Frontal cortex (tissue), 4 donors: ENCODE data around the gene IL1B. TPM values are rescaled to one million over a fixed set of nuclear protein-coding genes. Genes with fewer than 3 reads are reported as not detected.

Source experiments
- DNase-seq, 2 donors: peaks; one replicate each; pipeline ENCODE4 v3.0.0; 2012; ENCODE audit warnings: low spot score in 2 of 2
- FAIRE-seq: peaks from 2 replicates; lab custom pipeline; 2012; peaks lifted over from hg19 to GRCh38; lab: Jason Lieb, UNC
- total RNA-seq: library from RNA; depleted of rRNA; stranded (reverse); fragments of >200 nt; gene quantifications from one replicate; pipeline ENCODE4 v1.2.3, GENCODE V29; 2014
- donor health status: control.
- donor health status: control.
- donor health status: control.

Gene IL1B
- total RNA-seq, 1 donor from 2014 or later, result 0.41 TPM

DNA sequence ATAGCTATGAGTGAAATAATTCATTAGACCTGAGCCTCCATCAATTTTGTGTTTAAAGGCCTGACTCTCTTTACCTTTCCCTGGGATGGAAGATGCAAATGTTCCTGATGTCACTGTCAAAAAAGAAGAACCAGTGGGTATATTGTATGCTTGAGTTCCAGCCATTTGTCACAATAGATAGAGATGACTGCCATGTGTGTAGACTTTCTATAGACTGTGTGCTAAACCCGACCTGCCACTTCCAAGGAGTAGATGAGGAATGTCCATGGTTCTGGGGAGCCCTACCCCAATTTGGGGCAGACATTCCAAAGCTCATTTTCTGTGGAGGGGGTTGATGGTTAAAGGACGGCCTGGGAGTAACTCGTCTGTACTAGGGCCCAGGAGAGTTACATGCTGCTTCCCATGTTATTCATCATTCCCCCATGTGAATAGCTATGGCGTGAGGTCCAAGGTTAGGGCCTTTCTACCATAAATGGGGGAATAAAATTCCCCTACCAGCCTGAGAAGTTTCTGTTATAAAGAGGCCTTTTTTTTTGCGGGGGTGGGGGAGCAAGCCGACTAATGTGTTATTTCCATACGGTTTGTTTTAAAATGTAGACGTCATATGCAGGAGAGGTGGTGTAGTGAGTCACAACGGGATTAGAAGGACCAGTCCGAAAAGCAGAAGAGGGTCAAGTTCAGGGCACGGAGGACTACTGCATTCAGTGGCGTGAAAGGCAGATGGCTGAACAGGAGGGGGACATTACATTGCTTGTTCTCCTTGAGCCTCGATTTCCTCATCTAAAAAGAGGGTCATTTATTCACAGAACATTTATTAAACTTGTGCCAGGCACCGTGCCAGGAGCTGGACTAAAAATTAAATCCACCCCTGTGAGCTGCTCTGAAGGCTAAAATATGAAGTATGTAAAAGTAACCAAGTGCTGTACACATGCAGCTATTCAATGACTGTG is 24.0 kb downstream of the IL1B start:
- DNase-seq (no peak), FAIRE-seq (no peak)

- DNase-seq (peak in 1 of 2 donors; percentile 27), FAIRE-seq (no peak)
Measured at GRCh38 chr2:112811841-112812306, 24.7 kb downstream of the IL1B start.

DNA sequence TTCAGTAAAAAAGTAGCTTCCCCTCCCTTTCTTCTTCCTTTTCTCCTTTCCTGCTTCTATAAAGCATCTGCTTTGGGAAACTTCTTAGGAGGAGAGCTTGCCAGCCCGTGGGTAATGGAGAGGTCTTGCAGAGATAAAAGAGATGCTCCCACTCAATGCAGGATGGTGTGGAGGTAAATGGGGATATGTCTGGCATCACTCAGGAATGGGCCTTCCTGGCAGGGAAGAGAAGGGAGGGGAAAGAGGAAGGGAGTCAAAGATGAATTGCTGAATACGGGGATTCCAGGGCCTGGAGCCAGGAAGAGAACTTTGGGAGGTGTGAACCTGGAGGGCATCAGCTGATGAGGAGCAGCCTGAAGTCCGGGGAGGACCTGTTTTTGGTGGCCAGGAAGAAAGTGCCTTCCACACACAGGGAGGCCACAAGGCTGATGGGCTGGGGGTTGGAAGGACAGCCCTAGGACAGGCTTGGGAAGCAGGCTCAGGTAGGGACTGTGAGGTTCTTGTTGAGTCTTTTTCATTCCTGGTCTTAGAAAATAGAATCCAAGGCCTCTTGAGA is 25.2 kb downstream of the IL1B start:
- no peak for FAIRE-seq
- DNase-seq, result no peak

DNA sequence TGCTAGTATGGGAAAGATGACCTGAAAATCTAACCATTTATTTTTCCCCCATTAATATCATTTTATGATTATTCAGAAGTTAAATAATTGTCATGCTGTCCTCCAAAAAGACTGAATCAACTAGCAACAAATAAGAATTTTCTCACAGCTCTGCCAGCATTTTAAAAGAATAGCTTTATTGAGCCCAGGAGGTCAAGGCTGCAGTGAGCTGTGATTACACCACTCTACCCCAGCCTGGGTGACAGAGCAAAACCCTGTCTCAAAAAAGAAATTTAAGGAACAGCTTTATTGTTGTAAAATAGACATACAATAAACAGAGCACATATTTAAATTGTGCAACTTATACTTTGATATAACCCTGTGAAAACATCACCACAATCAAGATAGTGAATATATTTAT is 27.5 kb downstream of the IL1B start:
- DNase-seq, result no peak
- no peak for FAIRE-seq

DNA sequence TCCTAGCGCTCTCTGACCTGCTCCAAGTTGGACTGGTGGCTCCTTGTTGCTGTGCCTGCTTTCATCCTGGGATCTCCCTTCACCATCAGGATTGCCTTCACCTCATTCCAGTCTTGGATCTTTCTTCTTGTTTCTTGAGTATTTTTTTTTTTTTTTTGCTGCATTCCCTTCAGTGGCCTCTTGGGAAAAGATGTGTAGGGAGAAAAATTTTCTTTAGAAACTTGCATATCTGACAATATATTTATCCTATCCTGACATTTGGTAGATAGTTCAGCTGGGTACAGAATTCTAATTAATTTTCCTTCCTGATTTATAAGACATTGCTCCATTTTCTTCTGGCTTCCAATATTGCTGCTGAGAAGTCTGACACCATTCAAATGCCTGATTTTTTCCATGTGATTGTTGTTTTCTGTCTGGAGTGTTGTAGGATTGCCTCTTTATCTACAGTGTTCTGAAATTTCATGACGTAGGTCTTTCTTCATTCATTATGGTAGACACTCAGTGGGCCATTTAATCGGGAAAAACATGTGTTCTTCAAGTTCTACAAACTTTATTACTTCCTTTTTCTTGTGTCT is 29.3 kb downstream of the IL1B start:
- FAIRE-seq, result no peak

DNA sequence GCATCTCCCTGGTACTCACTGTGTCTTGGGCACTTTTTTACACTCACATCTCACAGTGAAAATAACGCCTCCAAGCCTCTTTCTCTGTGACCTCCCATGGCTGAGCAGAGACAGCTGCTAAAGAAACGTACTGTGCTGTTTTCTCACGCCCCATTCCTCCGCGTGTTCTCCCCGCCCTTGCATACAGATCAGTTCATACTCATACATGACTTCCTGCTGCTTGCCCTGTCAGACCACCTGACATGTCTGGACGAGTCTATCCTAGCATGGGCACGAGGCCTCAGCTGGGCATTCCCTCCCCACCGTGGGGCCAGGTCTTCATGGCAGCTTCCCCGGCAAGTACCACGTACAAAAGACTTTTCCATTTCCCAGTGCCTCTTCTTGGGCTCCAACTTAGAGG is 31.0 kb downstream of the IL1B start:
- DNase-seq (no peak), FAIRE-seq (no peak)

More for the DNA sequence above, 29.3 kb downstream of the IL1B start:
- DNase-seq, result no peak

GRCh38 chr2:112803691-112804521 is 32.7 kb downstream of the IL1B start:
- FAIRE-seq (no peak), DNase-seq (no peak)

DNA sequence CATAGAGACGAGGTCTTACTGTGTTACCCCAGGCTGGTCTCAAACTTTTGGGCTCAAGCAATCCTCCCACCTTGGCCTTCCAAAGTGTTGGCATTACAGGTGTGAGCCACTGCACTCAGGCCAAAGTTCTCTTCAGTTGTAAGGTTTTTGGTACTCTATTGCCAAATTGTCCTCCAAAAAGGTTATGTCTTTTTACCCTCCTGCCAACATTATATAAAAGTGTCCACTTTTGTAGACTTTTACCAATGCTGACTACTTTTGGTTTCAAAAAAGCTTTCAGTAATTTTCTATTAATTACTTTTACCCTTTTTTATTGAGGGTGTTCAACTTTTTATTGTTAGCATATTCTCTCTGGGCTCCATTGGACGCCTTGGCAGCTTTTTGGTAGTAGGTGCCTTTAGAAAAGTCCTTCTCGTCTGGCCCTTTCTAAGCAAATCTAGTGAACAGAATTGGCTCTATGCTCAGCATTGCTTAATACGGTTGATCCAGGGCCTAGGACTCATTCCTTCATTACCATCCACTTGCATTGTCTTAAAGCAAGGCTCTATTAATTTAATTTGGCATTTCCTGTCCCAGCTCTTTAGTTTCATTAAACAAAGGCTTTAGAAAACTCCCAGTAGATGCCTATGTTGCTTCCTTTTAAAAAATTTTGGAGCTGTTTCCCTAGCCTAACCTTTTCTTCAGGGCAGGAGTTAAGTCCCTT is 35.5 kb downstream of the IL1B start:
- FAIRE-seq (no peak), DNase-seq (no peak)

DNA sequence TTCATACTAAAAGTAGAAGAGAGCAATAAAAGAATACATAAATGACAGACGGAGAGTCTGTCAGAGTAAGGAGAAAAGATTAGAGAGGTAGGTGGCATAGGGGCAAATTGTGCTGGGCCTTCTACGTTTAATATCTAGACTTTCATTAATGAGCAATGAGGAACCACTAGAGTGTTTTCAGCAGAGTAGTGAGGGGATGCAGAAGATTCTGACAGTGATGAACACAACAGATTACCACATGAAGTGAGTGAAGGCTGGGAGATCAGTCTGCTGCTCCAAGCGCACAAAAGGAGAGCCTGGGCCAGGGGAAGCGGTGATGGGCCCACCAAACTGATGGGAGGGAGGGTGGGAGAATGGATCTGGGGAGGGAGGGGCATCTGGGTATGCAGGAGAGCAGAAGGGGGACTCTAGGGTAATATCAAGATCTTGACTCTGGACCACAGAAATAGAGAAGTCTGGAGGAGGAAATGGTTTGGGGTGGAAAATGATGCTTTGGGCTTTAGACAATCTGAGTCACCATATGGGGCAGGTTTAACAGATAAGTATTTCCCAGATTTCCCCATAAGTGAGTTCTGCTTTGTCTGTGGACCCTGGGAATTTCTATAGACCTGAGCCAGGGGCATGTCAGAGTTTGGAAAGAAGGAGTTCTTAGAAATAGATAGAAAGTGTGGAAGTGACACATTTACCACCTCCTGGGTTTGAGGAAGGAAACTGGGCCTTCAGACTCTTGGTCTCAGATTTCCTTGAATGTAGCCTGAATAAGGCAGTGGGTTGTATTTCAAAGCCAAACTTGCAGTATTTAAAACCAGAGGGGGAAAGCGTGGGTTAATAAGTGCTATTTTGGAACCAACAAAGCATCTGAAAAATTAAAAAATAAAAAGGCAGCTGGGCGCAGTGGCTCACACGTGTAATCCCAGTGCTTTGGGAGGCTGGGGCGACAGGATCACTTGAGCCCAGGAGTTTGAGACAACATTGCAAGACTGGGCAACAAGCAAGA is 37.3 kb downstream of the IL1B start:
- DNase-seq (no peak), FAIRE-seq (no peak)

- DNase-seq (no peak), FAIRE-seq (no peak)
Measured at GRCh38 chr2:112796486-112796885, 40.1 kb downstream of the IL1B start.

DNA sequence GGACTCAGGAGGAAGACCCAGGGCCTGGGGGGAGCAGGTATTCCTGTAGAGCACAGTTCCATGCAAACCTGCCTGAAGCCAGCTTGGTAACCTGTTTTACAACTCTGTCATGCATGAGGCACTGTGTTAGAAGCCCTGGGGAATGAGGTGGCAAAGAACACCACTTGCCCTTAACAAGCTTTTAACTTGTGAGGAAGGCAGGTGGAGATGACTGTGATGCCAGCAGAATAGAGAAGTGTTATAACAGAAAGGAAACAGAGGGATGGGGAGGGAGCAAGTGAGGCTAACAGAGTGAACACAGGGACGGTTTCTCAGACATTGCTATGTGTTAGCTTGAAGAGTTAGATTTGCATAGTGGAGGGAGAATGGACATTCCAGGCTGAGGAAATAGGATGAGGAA is 40.8 kb downstream of the IL1B start:
- no peak for DNase-seq
- no peak for FAIRE-seq

- DNase-seq (no peak), FAIRE-seq (no peak)
Measured at GRCh38 chr2:112794841-112795240, 41.7 kb downstream of the IL1B start.

DNA sequence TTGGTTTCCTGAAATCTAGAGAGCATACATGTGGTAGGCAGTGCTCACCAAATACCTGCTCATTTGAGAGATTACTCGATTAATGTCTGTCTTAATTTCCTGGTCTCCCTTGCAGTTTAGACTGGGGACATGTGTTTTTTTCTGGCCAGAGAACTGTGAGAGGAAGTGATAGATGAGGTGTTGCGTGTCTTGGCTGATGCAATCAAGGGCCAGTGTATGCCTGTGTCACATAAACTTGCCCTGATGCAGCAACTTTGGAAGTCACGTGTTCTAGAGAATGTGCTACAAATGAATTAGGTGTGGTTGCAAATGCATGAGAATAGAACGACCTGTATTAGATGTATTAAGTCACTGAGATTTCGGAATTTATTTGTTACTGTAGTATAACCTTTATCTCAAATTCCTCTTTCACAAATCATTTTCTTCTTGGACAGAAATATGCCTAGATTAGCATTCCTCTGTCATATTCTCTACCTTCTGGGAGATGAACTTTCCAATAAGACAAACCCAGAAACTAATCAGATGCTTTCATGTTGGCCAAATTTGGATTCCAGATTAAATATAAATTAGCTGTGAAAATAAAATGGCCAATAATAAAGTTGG is 42.3 kb downstream of the IL1B start:
- FAIRE-seq (no peak), DNase-seq (no peak)

DNA sequence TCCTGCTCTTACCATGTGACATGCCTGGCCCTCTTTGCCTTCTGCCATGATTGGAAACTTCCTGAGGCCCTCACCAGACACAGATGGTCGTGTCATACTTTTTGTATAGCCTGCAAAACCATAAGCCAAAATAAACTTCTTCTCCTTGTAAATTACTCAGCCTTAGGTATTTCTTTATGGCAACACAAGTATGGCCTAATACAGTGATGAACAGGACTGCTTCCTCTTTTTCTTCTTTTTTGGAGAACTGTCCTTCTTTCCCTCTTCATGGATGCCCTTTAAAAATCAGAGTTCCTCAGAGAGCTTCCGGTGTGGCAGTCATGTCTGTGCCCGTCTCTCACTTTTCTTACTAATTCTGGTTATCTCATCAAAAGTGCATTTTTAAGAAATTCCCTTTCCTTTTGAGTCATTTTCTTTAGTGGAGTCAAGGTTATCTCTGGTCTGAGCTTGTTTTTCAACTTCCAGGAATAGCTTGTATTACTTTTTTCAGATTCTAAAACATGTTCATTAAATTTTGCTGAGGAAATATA is 43.1 kb downstream of the IL1B start:
- DNase-seq, result no peak
- FAIRE-seq, result no peak

DNA sequence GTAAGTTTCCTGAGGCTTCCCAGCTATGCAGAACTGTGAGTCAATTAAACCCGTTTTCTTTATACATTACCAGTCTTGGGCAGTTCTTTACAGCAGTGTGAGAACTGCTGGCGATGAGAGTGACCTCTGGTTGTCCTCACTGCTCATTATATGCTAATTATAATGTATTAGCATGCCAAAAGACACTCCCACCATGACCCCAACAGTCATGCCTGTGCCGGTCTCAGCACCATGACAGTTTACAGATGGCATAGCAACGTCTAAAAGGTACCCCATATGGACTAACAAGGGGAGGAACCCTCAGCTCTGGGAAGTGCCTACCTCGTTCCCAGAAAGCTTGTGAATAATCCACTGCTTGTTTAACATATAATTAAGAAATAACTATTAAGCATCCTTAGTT is 44.2 kb downstream of the IL1B start:
- FAIRE-seq (no peak), DNase-seq (no peak)

DNA sequence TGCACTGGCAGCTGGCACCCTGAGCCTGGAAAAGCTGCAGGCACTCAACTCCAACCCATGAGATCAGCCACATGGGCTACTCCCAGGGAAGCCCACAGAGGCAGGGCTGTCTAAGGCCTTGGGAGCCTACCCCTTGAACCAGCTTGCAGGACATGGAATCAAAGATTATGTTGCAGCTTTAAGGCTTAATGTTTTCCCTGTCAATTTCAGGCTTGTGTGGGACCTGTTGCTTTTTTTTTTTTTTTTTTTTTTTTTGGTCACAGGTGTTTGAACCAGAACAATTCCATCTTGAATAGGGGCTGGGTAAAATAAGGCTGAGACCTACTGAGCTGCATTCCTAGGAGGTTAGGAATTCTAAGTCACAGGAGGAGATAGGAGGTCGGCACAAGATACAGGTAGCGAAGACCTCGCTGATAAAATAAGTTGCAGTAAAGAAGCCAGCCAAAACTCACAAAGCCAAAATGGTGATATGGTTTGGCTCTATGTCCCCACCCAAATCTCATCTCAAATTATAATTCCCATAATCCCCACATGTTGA is 44.8 kb downstream of the IL1B start:
- FAIRE-seq, result no peak

DNA sequence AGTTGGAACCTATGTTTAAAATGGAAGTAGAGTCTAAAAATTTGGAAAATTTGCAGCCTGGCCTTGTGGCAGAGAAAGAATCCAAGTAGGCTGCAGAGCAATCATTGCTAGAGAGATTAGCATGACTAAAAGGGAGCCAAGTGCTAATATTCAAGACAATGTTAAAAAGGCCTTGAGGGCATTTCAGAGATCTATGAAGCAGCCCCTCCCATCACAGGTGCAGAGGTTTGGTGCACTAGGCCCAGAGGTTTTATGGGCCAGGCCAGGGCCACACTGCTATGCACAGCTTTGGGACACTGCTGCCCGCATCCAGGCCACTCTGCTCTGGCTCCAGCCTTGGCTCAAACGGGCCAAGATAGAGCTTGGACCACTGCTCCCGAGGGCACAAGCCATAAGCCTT is 45.6 kb downstream of the IL1B start:
- FAIRE-seq, result no peak
- DNase-seq, result no peak

More for the DNA sequence above, 44.8 kb downstream of the IL1B start:
- DNase-seq, result no peak
